ENCODE measurements around the gene CBR1.
"Not testable (repeated sequence)": the region's sequence is repeated elsewhere in the genome, so short reads cannot be mapped to it uniquely, and the experiment has no call there.

The CBR1 gene

GRCh38 chr21:36079671-36080070 lies 9.8 kb downstream of the CBR1 start:
- no peak for DNase-seq (ENCODE audit: low read depth)

- DNase-seq (ENCODE audit: low read depth), result no peak
These were observed 10.6 kb downstream of the CBR1 start for GRCh38 chr21:36080386-36080785.

GRCh38 chr21:36082237-36082664 lies 12.4 kb downstream of the CBR1 start:
- DNase-seq (ENCODE audit: low read depth), result no peak

- DNase-seq (ENCODE audit: low read depth), result no peak
These were observed 17.7 kb downstream of the CBR1 start for GRCh38 chr21:36087362-36088138.

- no peak for DNase-seq (ENCODE audit: low read depth)
These were observed 20.1 kb downstream of the CBR1 start for GRCh38 chr21:36089946-36090345.

GRCh38 chr21:36092681-36093080 lies 22.9 kb downstream of the CBR1 start:
- DNase-seq (ENCODE audit: low read depth), result no peak

GRCh38 chr21:36093512-36093911 lies 23.7 kb downstream of the CBR1 start:
- DNase-seq (ENCODE audit: low read depth), result no peak

GRCh38 chr21:36096398-36097290 lies 26.8 kb downstream of the CBR1 start:
- DNase-seq (ENCODE audit: low read depth), result no peak

GRCh38 chr21:36097427-36098181 lies 27.8 kb downstream of the CBR1 start:
- DNase-seq (ENCODE audit: low read depth), result no peak

- DNase-seq (ENCODE audit: low read depth), result no peak
These were observed 28.3 kb downstream of the CBR1 start for GRCh38 chr21:36098182-36098532.

GRCh38 chr21:36099000-36099399 lies 29.2 kb downstream of the CBR1 start:
- DNase-seq (ENCODE audit: low read depth), result no peak

GRCh38 chr21:36099695-36100211 lies 29.9 kb downstream of the CBR1 start:
- not testable (repeated sequence) for DNase-seq (ENCODE audit: low read depth)

GRCh38 chr21:36100971-36101641 lies 31.3 kb downstream of the CBR1 start:
- DNase-seq (ENCODE audit: low read depth), result no peak

GRCh38 chr21:36103434-36103833 lies 33.6 kb downstream of the CBR1 start:
- no peak for DNase-seq (ENCODE audit: low read depth)

GRCh38 chr21:36104317-36105300 lies 34.8 kb downstream of the CBR1 start:
- DNase-seq (ENCODE audit: low read depth), result no peak

- DNase-seq (ENCODE audit: low read depth), result no peak
These were observed 35.6 kb downstream of the CBR1 start for GRCh38 chr21:36105327-36105842.

GRCh38 chr21:36109868-36110267 lies 40.0 kb downstream of the CBR1 start:
- no peak for DNase-seq (ENCODE audit: low read depth)

GRCh38 chr21:36111238-36111637 lies 41.4 kb downstream of the CBR1 start:
- DNase-seq (ENCODE audit: low read depth), result no peak

- peak; percentile 52 for DNase-seq (ENCODE audit: low read depth)
These were observed 44.0 kb downstream of the CBR1 start for GRCh38 chr21:36113647-36114428.

All from T-helper 22 cell (primary cell).